Left kidney (tissue), 8 donors: ENCODE measurements around the gene SLC6A7. TPM values are rescaled to one million over a fixed set of nuclear protein-coding genes. Genes with fewer than 3 reads are reported as not detected.

Experiments used
- DNase-seq: peaks from one replicate; pipeline ENCODE4 v3.0.0-alpha.2; 2013
- long read RNA-seq, 8 donors: transcript quantifications; one replicate each; lab custom pipeline, GENCODE V29; 2026
- polyA plus RNA-seq: library from polyadenylated mRNA; unstranded; fragments of 120-200 nt; gene quantifications from one replicate; pipeline ENCODE4 v1.2.1, GENCODE V29; 2013; ENCODE audit not compliant: insufficient read length

The SLC6A7 gene
- 0.12 TPM for polyA plus RNA-seq
- long read RNA-seq, donor 1: 0 reads
- long read RNA-seq, donor 2: 0 reads
- long read RNA-seq, donor 3: 0 reads
- long read RNA-seq, donor 4: 0 reads
- long read RNA-seq, donor 5: 0 reads
- long read RNA-seq, donor 6: 0 reads
- long read RNA-seq, donor 7: 0 reads
- long read RNA-seq, donor 8: 0 reads

- DNase-seq: no peak
Measured at GRCh38 chr5:150189728-150190502, at the start of gene SLC6A7. Gene SLC6A7, plus strand, starts transcription at chr5:150190062. Its CDS starts 266 bp downstream, at chr5:150190328.

- peak; percentile 71 for DNase-seq
Measured at GRCh38 chr5:150140830-150141229, 49.0 kb upstream of the SLC6A7 start.

GRCh38 chr5:150141544-150142184 is 48.2 kb upstream of the SLC6A7 start:
- DNase-seq: no peak

- DNase-seq: no peak
Measured at GRCh38 chr5:150142185-150142958, 47.5 kb upstream of the SLC6A7 start.

- no peak for DNase-seq
Measured at GRCh38 chr5:150142959-150143349, 46.9 kb upstream of the SLC6A7 start.

- no peak for DNase-seq
Measured at GRCh38 chr5:150143350-150144245, 46.3 kb upstream of the SLC6A7 start.

GRCh38 chr5:150144246-150144801 is 45.5 kb upstream of the SLC6A7 start:
- DNase-seq: no peak

GRCh38 chr5:150144879-150145278 is 45.0 kb upstream of the SLC6A7 start:
- no peak for DNase-seq

- DNase-seq: no peak
Measured at GRCh38 chr5:150146235-150146634, 43.6 kb upstream of the SLC6A7 start.

DNA sequence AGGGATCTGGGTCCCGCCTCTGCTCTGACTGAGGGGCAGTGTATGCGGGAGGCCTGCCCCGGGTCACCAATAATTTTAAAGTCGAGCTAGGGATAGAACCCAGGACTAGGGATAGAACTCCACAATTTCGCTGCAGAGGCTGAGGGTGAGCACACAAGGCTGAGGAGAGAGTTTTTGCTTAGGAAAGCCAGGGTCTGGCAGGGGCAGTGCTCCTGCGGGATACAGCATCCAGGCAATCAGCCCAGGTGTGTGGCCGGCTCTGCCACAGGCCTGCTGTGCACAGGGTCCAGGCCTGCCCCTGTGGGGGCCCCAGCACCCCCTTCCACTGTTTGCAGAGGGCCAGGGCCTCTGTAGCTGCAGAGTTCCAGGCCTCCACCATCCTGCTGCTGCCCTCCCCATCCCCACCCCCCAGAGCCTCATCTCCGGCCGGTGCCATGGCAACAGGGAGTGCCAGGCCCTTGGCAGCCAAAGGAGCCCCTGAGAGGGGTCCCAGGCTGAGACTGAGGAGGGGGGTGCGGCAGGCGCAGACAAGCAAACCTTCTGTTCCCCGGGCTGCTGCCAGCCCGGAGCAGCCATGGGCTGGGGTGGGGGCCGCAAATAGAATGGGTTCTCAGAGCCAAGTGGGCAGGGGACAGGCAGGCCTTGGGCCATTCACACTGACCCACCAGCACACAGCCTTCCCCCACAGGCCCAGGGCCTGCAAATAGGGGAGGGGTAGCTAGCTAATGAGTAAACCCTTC is 42.8 kb upstream of the SLC6A7 start:
- no peak for DNase-seq

DNA sequence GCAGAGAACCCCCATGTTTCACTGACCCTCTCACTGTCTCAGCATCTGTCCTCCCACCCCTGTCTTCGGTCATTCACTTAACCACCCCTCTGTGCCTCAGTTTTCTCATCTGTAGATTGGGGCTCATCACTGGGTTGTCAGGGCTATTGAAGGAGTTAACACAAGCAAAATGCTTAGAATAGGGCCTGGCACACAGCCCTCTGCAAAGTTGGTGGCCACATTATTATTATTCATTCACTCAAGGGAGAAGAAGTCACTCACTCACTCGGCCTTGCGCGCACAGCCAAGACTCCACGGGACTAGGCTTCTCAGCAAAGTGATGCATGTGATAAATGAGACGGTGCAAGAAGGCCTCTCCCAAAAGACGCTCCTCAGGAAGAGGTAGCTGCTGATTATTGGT is 42.2 kb upstream of the SLC6A7 start:
- DNase-seq: no peak

- no peak for DNase-seq
Measured at GRCh38 chr5:150148117-150148927, 41.5 kb upstream of the SLC6A7 start.

DNA sequence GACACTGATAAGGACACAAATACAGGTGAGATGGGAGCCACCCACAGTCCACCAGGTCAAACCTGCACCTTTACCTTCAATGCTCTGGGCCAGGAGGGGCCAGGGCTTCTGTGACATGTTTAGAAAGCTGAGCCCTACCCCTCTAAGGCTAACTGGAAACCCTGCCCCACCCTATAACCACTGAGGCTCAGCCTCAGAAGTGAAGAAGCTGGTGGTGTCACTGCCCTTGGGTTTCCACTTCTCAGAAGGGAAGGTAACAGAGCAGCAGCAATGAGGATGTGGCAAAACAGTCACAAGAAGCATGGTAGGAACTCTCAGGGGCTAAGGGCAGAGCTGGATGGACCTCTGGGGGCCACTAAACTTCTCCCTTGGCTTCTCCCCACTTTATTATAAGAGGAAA is 40.2 kb upstream of the SLC6A7 start:
- DNase-seq: no peak

DNA sequence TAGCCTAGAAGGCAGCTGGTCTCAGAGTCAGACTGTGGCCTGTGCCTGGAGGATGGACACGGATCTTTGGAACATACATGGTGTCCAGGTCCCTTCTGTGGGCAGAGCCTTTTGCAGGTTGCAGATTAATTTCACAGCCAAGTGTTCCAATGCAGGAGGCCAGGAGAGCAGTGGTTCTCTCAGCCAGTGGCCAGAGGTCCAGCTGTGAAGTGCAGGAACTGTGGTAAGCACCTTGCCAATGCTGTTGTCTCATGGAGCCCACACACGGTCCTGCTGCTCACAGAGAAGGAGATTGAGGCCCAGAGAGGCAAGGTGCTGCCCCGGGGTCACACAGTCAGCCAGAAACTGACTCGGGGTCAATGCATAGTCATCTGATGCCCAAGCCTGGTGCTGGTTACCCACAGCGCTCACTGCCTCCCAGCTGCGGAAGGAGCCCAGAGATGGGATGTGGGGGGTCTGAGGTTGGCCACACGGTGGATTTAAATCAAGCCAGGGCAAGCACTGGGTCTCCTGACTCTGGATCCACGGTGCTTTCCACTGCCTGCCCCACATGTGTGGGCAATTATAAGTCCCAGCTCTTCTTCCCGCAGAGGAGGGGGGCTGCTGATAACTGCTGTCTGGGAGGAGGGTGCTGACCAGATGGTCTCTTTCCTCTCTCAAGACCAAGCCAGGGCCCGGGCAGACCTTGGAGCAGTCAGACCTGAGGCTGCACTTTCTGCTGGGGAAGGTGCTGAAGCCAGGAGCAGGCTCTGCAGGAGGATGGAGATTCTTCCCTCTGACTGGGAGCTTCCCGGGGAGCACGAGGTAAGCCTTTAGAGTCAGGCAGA is 37.0 kb upstream of the SLC6A7 start:
- no peak for DNase-seq

GRCh38 chr5:150153483-150153882 is 36.4 kb upstream of the SLC6A7 start:
- no peak for DNase-seq

- DNase-seq: no peak
Measured at GRCh38 chr5:150153957-150154617, 35.8 kb upstream of the SLC6A7 start.

DNA sequence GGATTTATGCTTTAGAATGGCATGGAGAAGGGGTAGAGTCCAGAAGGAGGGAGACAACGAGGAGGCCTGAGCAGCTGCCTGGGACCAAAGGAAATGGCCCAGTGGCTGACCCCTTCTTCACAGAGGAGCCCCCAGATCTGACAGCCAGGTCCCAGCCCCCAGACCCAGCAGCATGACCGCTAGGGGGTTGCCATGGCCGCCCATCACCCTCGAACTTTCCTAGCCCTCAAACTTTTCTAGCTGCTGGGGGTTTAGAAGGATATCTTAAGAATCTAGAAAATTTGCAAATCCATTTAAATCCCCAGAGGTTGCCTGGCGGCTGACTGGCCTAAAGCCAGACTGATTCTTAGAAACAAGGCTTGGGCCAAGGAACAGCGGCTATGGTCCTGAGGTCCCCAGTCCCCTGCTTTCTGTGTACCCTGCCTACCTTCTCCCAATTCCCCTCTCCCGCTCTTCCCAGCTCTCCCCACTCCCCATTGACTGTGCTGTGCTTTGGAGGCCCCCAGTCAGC is 35.2 kb upstream of the SLC6A7 start:
- DNase-seq: no peak
